PC-9 (cell line): ENCODE data around the gene NGEF. TPM values are rescaled to one million over a fixed set of nuclear protein-coding genes. Genes with fewer than 3 reads are reported as not detected.

ENCODE experiments used
- BruUV-seq: library from RNA; stranded (reverse); fragments of 400-500 nt; replicated peaks from 2 replicates; lab custom pipeline; 2021; lab: Mats Ljungman, UMichigan
- CTCF ChIA-PET: fragments of 300-600 bp; sonication (Branson Sonifier 250); formaldehyde crosslinking; loops from one replicate; lab custom pipeline; 2022; ENCODE audit warnings: antibody characterized with exemption; lab: Charles Lee
- POLR2A ChIA-PET: fragments of 300-600 bp; sonication (Branson Sonifier 250); formaldehyde crosslinking; loops from one replicate; lab custom pipeline; 2022; ENCODE audit warnings: antibody characterized with exemption; ENCODE audit not compliant: unreplicated experiment; lab: Charles Lee
- DNase-seq, 2 experiments: peaks; one replicate each; pipeline versions ENCODE4 v3.0.0 to v3.0.0-alpha.2; 2015 to 2022; ENCODE audit warnings: mixed read lengths in 1 of 2
- H2AFZ ChIP-seq: fragments of 200-600 bp; sonication (generic); 2 replicates; pipeline ENCODE4 v1.8.1; 2017; ENCODE audit warnings: antibody characterized with exemption
- H3F3A ChIP-seq: fragments of 200-600 bp; sonication (generic); 2 replicates; pipeline ENCODE4 v1.8.1; 2017; ENCODE audit warnings: antibody characterized with exemption, mild to moderate bottlenecking, low read depth; ENCODE audit not compliant: insufficient read depth
- H3K27ac ChIP-seq: fragments of 200-600 bp; sonication (generic); 2 replicates; pipeline ENCODE4 v1.6.1; 2016; ENCODE audit warnings: mixed run types
- H3K27me3 ChIP-seq: fragments of 200-600 bp; sonication (generic); 2 replicates; pipeline ENCODE4 v1.6.1; 2016; ENCODE audit warnings: low read depth, mixed run types; ENCODE audit not compliant: insufficient read depth
- H3K36me3 ChIP-seq: fragments of 200-600 bp; sonication (generic); 2 replicates; pipeline ENCODE4 v1.6.1; 2016; ENCODE audit warnings: low read depth, mixed run types
- H3K4me1 ChIP-seq: fragments of 200-600 bp; sonication (generic); replicated peaks from 2 replicates; pipeline ENCODE4 v1.6.1; 2016; ENCODE audit warnings: mixed run types; ENCODE audit not compliant: insufficient read depth
- H3K4me2 ChIP-seq: fragments of 200-600 bp; sonication (generic); 2 replicates; pipeline ENCODE4 v1.6.1; 2017; ENCODE audit warnings: mixed run types
- H3K4me3 ChIP-seq: fragments of 200-600 bp; sonication (generic); 2 replicates; pipeline ENCODE4 v1.6.1; 2016; ENCODE audit warnings: mixed run types
- H3K79me2 ChIP-seq: fragments of 200-600 bp; sonication (generic); 2 replicates; pipeline ENCODE4 v1.6.1; 2017; ENCODE audit warnings: low read depth, mixed run types
- H3K9me2 ChIP-seq: fragments of 200-600 bp; sonication (generic); 2 replicates; pipeline ENCODE4 v1.8.1; 2017; ENCODE audit warnings: mild to moderate bottlenecking; ENCODE audit not compliant: insufficient read depth
- H3K9me3 ChIP-seq: fragments of 200-600 bp; sonication (generic); 2 replicates; pipeline ENCODE4 v1.8.1; 2016; ENCODE audit warnings: low read depth; ENCODE audit not compliant: insufficient read depth
- H4K20me1 ChIP-seq: fragments of 200-600 bp; sonication (generic); 2 replicates; pipeline ENCODE4 v1.8.1; 2017; ENCODE audit not compliant: insufficient read depth
- EZH2 ChIP-seq: fragments of 200-600 bp; sonication (generic); IDR thresholded peaks from 2 replicates; pipeline ENCODE4 v1.8.0; 2017; ENCODE audit warnings: antibody characterized with exemption, low read depth
- intact Hi-C: fragments of 100-400 bp; cut with micrococcal nuclease; formaldehyde crosslinking; loops from one replicate; pipeline ENCODE4 v1.10.0; 2022; ENCODE audit not compliant: unreplicated experiment
- total RNA-seq: library from RNA; stranded (reverse); gene quantifications from 2 replicates; pipeline ENCODE4 v1.2.3, GENCODE V29; 2021
- TF ChIP-seq, protein P1 (sequence below): fragments of 200-600 bp; sonication (generic); conservative IDR thresholded peaks from 2 replicates; pipeline ENCODE4 v1.6.1; 2017; ENCODE audit warnings: mixed run types, antibody characterized with exemption, mild to moderate bottlenecking, moderate library complexity

Gene NGEF
- total RNA-seq, 1 experiment from 2014 or later: 55.3 TPM

DNA sequence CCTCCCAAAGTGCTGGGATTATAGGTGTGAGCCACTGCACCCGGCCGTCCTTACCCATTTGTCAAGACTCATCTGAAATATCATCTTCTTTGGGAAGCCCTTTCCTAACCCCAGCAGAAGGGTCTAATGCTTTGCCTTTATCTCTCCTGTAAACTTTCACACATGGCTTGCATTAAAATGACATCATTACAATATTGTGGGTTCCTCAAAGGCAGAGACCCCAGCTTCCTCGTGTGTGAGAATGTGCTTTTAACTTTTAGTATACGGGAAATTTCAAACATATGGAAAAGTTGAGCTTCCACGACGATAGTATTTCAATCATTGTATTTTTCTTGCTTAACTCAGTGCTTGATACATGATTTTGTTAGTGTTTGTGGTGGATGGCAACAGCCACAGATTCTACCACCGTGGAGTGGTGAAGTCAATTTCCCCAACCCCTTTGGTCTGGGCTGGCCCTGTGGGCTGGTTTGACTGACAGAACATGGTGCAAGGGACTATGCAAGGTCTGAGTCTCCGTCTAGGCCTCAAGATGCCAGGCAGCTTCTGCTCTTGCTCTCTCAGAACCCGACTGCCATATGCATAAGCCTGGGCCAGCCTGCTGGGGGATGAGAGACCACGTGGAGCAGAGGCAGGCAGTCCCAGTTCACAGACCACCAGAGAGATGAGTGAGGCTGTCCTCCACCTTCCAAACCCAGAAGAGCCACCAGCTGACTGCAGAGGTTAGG, 39.9 kb downstream of the NGEF start:
- Histone ChIP-seq H3K4me1 (no peaks in the 10 kb centered on the region), H3K4me2 (no peak overlapping the region), H3K9me2 (no peaks in the 10 kb centered on the region), H2AFZ (no peak overlapping the region), H3K9me3 (no peaks in the 10 kb centered on the region), H3K27me3 (no peaks in the 10 kb centered on the region), H3F3A (no peaks in the 10 kb centered on the region), H3K36me3 (no peaks in the 10 kb centered on the region), H3K4me3 (no peak overlapping the region), H3K27ac (no peak overlapping the region), H4K20me1 (no peaks in the 10 kb centered on the region), H3K79me2 (no peaks in the 10 kb centered on the region)
- no peak for TF ChIP-seq EZH2
- TF ChIP-seq, protein P1, sequence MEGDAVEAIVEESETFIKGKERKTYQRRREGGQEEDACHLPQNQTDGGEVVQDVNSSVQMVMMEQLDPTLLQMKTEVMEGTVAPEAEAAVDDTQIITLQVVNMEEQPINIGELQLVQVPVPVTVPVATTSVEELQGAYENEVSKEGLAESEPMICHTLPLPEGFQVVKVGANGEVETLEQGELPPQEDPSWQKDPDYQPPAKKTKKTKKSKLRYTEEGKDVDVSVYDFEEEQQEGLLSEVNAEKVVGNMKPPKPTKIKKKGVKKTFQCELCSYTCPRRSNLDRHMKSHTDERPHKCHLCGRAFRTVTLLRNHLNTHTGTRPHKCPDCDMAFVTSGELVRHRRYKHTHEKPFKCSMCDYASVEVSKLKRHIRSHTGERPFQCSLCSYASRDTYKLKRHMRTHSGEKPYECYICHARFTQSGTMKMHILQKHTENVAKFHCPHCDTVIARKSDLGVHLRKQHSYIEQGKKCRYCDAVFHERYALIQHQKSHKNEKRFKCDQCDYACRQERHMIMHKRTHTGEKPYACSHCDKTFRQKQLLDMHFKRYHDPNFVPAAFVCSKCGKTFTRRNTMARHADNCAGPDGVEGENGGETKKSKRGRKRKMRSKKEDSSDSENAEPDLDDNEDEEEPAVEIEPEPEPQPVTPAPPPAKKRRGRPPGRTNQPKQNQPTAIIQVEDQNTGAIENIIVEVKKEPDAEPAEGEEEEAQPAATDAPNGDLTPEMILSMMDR: no peak
- DNase-seq: no peak
- ChIA-PET CTCF (interaction anchor here (0.6 kb wide), 1 partner anchor 232 kb away, joined by 6 read pairs; no protein-coding TSS in a partner anchor), POLR2A (interaction anchor here (0.6 kb wide), 1 partner anchor 193 kb away, joined by 4 read pairs; no protein-coding TSS in a partner anchor)
- no TSS peak for BruUV-seq
- intact Hi-C loops: no loop called here

DNA sequence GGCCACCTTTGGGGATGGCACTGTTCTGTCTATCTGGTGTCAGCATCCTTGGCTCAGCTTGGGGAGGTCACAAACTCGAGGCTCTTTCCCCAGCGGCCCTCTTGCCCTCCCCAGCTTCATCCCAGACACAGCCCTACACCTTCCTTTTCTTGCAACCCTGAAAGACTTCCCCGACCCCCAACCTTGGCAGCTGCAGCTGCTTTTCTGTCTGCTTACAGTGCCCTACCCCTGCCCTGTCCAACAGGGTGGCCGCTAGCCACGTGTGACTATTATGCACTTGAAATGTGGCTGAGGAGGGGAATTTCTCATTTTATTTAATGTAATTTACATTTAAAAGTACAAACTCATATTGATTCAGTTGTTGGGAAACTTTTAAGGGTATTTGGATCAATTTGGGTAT, 41.3 kb downstream of the NGEF start:
- ChIA-PET CTCF (interaction anchor here (0.6 to 0.9 kb wide), 2 partner anchors 78 to 80 kb away, joined by 3 read pairs; no protein-coding TSS in a partner anchor), POLR2A (no interaction called here)
- no peak overlapping the region for H3K4me2 ChIP-seq
- intact Hi-C loops: no loop called here
- TF ChIP-seq, protein P1: no peak
- TF ChIP-seq EZH2: no peak
- H3K27me3 ChIP-seq: no peaks in the 10 kb centered on the region
- H3K4me1 ChIP-seq: no peaks in the 10 kb centered on the region
- no TSS peak for BruUV-seq
- H3K9me2 ChIP-seq: no peaks in the 10 kb centered on the region
- no peaks in the 10 kb centered on the region for H3K9me3 ChIP-seq
- no peak overlapping the region for H3K4me3 ChIP-seq
- no peak overlapping the region for H2AFZ ChIP-seq
- H4K20me1 ChIP-seq: no peaks in the 10 kb centered on the region
- DNase-seq: no peak
- H3F3A ChIP-seq: no peaks in the 10 kb centered on the region
- no peaks in the 10 kb centered on the region for H3K36me3 ChIP-seq
- H3K79me2 ChIP-seq: no peaks in the 10 kb centered on the region
- H3K27ac ChIP-seq: no peak overlapping the region

DNA sequence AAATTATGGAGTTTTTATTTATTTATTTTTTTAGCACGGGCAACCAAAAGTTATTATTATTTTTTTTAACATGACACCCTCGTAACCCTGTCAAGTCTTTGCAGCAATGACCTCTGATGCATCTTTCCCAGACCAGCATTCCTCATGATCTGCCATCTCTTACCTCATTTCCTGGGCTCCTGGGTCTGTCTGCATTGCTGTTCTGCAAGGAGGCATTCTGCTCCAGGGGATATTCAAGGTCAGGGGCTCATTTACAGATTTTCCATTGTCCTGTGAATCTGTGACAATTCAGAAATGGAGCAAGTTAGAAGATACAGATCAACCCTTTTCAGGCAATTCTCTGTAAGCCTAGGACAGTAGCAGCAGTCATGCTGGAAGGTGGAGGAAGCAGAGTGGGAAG, 43.0 kb downstream of the NGEF start:
- H3K4me3 ChIP-seq: no peak overlapping the region
- TF ChIP-seq, protein P1: no peak
- no peak for TF ChIP-seq EZH2
- no peaks in the 10 kb centered on the region for H3K9me2 ChIP-seq
- H3K79me2 ChIP-seq: no peaks in the 10 kb centered on the region
- no peak overlapping the region for H2AFZ ChIP-seq
- POLR2A ChIA-PET: no interaction called here
- no peak overlapping the region for H3K4me2 ChIP-seq
- no peaks in the 10 kb centered on the region for H3K36me3 ChIP-seq
- no peaks in the 10 kb centered on the region for H3K4me1 ChIP-seq
- BruUV-seq: no TSS peak
- no peaks in the 10 kb centered on the region for H3K27me3 ChIP-seq
- H3K27ac ChIP-seq: no peak overlapping the region
- no peaks in the 10 kb centered on the region for H4K20me1 ChIP-seq
- intact Hi-C loops: no loop called here
- CTCF ChIA-PET: no interaction called here
- H3K9me3 ChIP-seq: no peaks in the 10 kb centered on the region
- H3F3A ChIP-seq: no peaks in the 10 kb centered on the region
- no peak for DNase-seq
